ENCODE data around the gene TRPT1. TPM values are rescaled to one million over a fixed set of nuclear protein-coding genes. Genes with fewer than 3 reads are reported as not detected.

Gene TRPT1
- total and polyA plus RNA-seq, 7 donors = 49.6 to 131 (median 96.1) TPM

- H3K27me3 ChIP-seq (ENCODE audit: insufficient read depth in 3 of 3, low read length in 2 of 3) = no peaks in the 10 kb centered on the region
- H3K36me3 ChIP-seq (ENCODE audit: insufficient read depth in 1 of 2, low read depth in 1 of 2) = peaks cover 0 to 49% of the 10 kb centered on the region in 2 donors
- no peak overlapping the region for H3K27ac ChIP-seq
- TF ChIP-seq CTCF (IDR thresholded peaks at IDR 0.05) = no peak
- H3K4me3 ChIP-seq = no peak overlapping the region
- H3K4me1 ChIP-seq = peaks cover 29% of the 10 kb centered on the region
- peak in 1 of 2 donors; percentile 53 for DNase-seq
- no peaks in the 10 kb centered on the region for H3K9me3 ChIP-seq
- WGBS, 3 donors = 84 to 89% (median 86%) methylated on average over 6 to 7 of the region's 7 CpGs
- no peak for ATAC-seq
- intact Hi-C loops (cut with DNase I) = loop anchor here in 1 of 2 donors (5.0 kb wide), 1 partner anchor 48 kb away; the partner anchor contains the start of gene CATSPERZ
Measured at GRCh38 chr11:64254326-64254725, 28.3 kb upstream of the TRPT1 start.

- peak; percentile 58 to 83 for DNase-seq
- TF ChIP-seq CTCF (IDR thresholded peaks at IDR 0.05) = no peak
- Histone ChIP-seq H3K27ac (peak overlapping the region; percentile 6), H3K36me3 (ENCODE audit: insufficient read depth in 1 of 2, low read depth in 1 of 2) (peaks cover 0 to 41% of the 10 kb centered on the region in 2 donors), H3K27me3 (ENCODE audit: insufficient read depth in 3 of 3, low read length in 2 of 3) (no peaks in the 10 kb centered on the region), H3K9me3 (no peaks in the 10 kb centered on the region), H3K4me3 (peak overlapping the region; percentile 89), H3K4me1 (peaks cover 29% of the 10 kb centered on the region)
- ATAC-seq = peak; percentile 30 to 63 (median 38)
- 22 to 45% (median 25%) methylated on average over 5 of the region's 5 CpGs for WGBS, 3 donors
- intact Hi-C loops (cut with DNase I) = loop anchor here in 1 of 2 donors (2.0 to 5.0 kb wide), 2 partner anchors 15 to 49 kb away; partner anchors contain the start of gene CATSPERZ
Measured at GRCh38 chr11:64253481-64253880, 27.5 kb upstream of the TRPT1 start.

- DNase-seq (peak in 1 of 2 donors; percentile 41), ATAC-seq (no peak)
- Histone ChIP-seq H3K27me3 (ENCODE audit: insufficient read depth in 3 of 3, low read length in 2 of 3) (no peaks in the 10 kb centered on the region), H3K4me3 (peak overlapping the region; percentile 89), H3K27ac (peak overlapping the region; percentile 6), H3K9me3 (no peaks in the 10 kb centered on the region), H3K4me1 (peaks cover 32% of the 10 kb centered on the region), H3K36me3 (ENCODE audit: insufficient read depth in 1 of 2, low read depth in 1 of 2) (peaks cover 0 to 36% of the 10 kb centered on the region in 2 donors)
- 72 to 73% (median 73%) methylated on average over 8 of the region's 8 CpGs for WGBS, 3 donors
- no peak for TF ChIP-seq CTCF (IDR thresholded peaks at IDR 0.05)
- intact Hi-C loops (cut with DNase I) = loop anchor here in 1 of 2 donors (2.0 to 5.0 kb wide), 2 partner anchors 16 to 49 kb away; partner anchors contain the start of gene CATSPERZ
Measured at GRCh38 chr11:64253043-64253442, 27.1 kb upstream of the TRPT1 start.

DNA sequence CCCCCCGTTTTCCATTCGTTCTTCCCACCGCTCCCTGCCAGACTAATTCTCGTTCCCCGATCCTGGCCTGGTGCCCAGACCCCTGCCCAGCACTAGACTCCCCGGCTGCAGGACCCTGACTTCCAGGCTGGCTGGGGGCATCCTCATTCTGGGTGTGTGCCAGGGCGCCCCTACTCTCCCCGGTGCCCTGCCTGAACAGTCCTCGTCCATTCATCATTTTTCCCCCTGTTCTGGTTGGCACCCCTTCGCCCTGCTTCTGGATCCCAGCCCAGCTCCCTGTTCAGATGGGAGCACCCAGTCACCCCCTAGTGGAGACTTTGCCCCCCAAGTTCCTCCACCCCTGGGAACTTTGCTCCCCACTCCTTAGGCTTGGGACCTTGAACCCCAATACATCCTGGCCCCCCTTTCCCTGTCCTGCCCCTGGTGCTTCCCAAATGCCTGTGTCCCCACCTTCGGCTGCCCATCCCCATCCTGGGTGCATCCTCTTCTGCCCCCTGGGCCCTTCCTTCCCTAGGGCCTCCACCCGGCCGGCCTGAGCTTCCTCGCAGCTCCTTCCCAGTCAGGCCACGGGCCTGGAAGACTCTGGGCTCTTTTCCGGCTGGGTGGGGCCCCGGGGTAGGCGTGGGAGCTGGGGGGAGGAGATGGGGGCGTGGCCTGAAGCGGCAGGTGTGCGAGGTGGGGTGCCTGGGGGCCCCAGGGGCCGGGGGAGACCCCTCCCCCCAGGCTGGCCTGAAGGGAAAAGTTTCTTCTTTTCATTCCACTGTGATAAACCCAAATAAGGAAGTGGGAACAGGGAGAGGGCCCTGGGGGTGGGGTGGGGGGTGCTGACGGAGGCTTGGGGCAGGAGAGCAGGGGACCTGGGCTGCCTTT, 26.3 kb upstream of the TRPT1 start:
- DNase-seq (peak; percentile 52 to 74), ATAC-seq (peak in 2 of 4 donors; percentile 17)
- peaks cover 36% of the 10 kb centered on the region for H3K4me1 ChIP-seq
- peak overlapping the region; percentile 89 for H3K4me3 ChIP-seq
- peaks cover 0 to 28% of the 10 kb centered on the region in 2 donors for H3K36me3 ChIP-seq (ENCODE audit: insufficient read depth in 1 of 2, low read depth in 1 of 2)
- WGBS, 3 donors = 9 to 23% (median 10%) methylated on average over 22 to 23 of the region's 23 CpGs
- no peaks in the 10 kb centered on the region for H3K9me3 ChIP-seq
- TF ChIP-seq CTCF (IDR thresholded peaks at IDR 0.05) = no peak
- intact Hi-C loops (cut with DNase I) = loop anchor here in 1 of 2 donors (2.0 to 5.0 kb wide), 2 partner anchors 17 to 50 kb away; partner anchors contain the start of gene CATSPERZ
- no peaks in the 10 kb centered on the region for H3K27me3 ChIP-seq (ENCODE audit: insufficient read depth in 3 of 3, low read length in 2 of 3)
- H3K27ac ChIP-seq = peak overlapping the region; percentile 75
